Ovary (tissue), 9 donors: Measurements from ENCODE around the gene STPG1. TPM values are rescaled to one million over a fixed set of nuclear protein-coding genes. Genes with fewer than 3 reads are reported as not detected.

Experiments used
- DNase-seq, 5 donors: peaks; one replicate each; pipeline ENCODE4 v3.0.0-alpha.2; 2019 to 2020
- H3K27ac ChIP-seq, 2 donors: fragments of 200-600 bp; one replicate each; pipeline versions ENCODE4 v1.5.1 to v1.8.0; 2019 to 2022
- H3K27me3 ChIP-seq: fragments of 200-600 bp; one replicate; pipeline ENCODE4 v1.8.0; 2022
- H3K36me3 ChIP-seq: fragments of 200-600 bp; sonication (generic); one replicate; pipeline ENCODE4 v1.5.1; 2019
- H3K4me1 ChIP-seq: one replicate; pipeline ENCODE4 v1.8.1; 2013; ENCODE audit warnings: mild to moderate bottlenecking, moderate library complexity; ENCODE audit not compliant: insufficient read depth
- H3K4me3 ChIP-seq: fragments of 200-600 bp; sonication (generic); one replicate; pipeline ENCODE4 v1.5.1; 2017
- H3K9me3 ChIP-seq, 2 donors: fragments of 200-600 bp in 1 of 2; sonication (generic) in 1 of 2; one replicate each; pipeline versions ENCODE4 v1.5.1 to v1.8.1; 2013 to 2019; ENCODE audit warnings: mild to moderate bottlenecking in 1 of 2, moderate library complexity in 1 of 2
- EP300 ChIP-seq: sonication (generic); formaldehyde crosslinking; IDR thresholded peaks from one replicate; pipeline ENCODE4 v1.6.1; 2017; ENCODE audit warnings: antibody characterized with exemption
- POLR2A ChIP-seq: fragments of 450-650 bp; IDR thresholded peaks from one replicate; pipeline ENCODE4 v1.6.1; 2017; ENCODE audit warnings: antibody characterized with exemption, mild to moderate bottlenecking, moderate library complexity
- WGBS, 3 donors: extraction: QIAGEN DNeasy Blood & Tissue Kit in 1 of 3; methylation state at CpG; one replicate each; pipeline versions ENCODE4 v1.1.5 to v1.1.7; 2013 to 2017; 5-methylcytosine and 5-hydroxymethylcytosine counted together
- intact Hi-C, 4 donors: fragments of 100-400 bp; cut with DNase I; formaldehyde crosslinking; loops; one replicate each; pipeline versions ENCODE4 v1.11.0 to v1.15.1; 2022 to 2023
- polyA plus RNA-seq, 2 donors: library from polyadenylated mRNA; stranded (reverse); fragments of 200-250 nt in 1 of 2; fragments of 350-450 nt in 1 of 2; fragmentation: Illumina TruSeq in 1 of 2; extraction: RNeasy Lipid Tissue Mini Kit (QIAGEN cat#74804) in 1 of 2; gene quantifications; one replicate each; pipeline ENCODE4 v1.2.3, GENCODE V29; 2013 to 2014
- total RNA-seq, 7 donors: library from RNA; depleted of rRNA in 2 of 7; stranded (reverse); fragments of >200 nt in 2 of 7; fragmentation: NEBNext Ultra II Directional in 3 of 7; extraction: Animal tissue kit (Norgen Biotek cat#: 25700) in 3 of 7; gene quantifications; one replicate each; pipeline versions ENCODE4 v1.1.0 to v1.2.4, GENCODE V29; 2016 to 2023
- TF ChIP-seq, protein P1 (sequence below), 3 donors: fragments of 450-650 bp in 2 of 3; fragments of 200-600 bp in 1 of 3; IDR thresholded peaks; one replicate each; pipeline versions ENCODE4 v1.5.1 to v1.8.0; 2016 to 2022; ENCODE audit warnings: antibody characterized with exemption in 3 of 3, mild to moderate bottlenecking in 1 of 3
- donor health status: DM: no; HTN: no; CAD: no; lungs with moderate emphysema.
- donor health status: DM: no; HTN: no; CAD: no.
- donor health status: Bipolar disorder and iron deficiency.
- donor health status: DM: yes; HTN: yes; CAD: no.
- donor health status: DM: no; HTN: no; CAD: no.
- donor health status: DM: yes; HTN: yes; CAD: no.

STPG1 gene
- total and polyA plus RNA-seq, 9 donors, result 4.5 to 12.6 (median 7.3) TPM

DNA sequence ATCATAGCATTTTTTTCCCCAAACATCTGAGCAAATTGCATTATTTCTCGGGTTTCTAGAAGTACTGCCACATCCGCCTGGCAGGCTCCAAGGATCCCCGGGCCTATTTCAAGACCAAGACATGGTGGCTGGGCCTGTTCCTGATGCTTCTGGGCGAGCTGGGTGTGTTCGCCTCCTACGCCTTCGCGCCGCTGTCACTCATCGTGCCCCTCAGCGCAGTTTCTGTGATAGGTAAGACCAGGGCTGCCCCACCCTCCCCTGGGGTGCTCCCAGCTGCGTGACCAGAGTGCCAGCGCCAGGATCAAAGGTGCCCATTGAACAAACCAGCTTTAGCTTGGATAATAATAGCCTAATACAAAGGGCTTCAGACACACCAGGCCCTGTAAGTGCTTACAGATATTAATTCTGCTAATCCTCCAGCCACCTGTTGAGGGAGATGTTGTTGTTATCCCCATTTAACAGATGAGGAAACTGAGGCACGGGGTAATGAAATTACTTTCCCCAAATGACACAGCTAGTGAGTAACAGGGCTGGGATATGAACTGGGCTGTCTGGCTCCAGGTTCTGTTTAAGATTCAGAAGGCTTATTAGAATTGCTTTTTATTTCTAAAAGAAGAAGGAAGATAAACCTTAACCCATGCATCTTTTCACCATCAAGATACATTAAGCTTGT, 28.6 kb upstream of the STPG1 start:
- H3K9me3 ChIP-seq, result no peaks in the 10 kb centered on the region
- no peak overlapping the region for H3K4me3 ChIP-seq
- TF ChIP-seq EP300 (no peak), POLR2A (no peak)
- TF ChIP-seq, protein P1, sequence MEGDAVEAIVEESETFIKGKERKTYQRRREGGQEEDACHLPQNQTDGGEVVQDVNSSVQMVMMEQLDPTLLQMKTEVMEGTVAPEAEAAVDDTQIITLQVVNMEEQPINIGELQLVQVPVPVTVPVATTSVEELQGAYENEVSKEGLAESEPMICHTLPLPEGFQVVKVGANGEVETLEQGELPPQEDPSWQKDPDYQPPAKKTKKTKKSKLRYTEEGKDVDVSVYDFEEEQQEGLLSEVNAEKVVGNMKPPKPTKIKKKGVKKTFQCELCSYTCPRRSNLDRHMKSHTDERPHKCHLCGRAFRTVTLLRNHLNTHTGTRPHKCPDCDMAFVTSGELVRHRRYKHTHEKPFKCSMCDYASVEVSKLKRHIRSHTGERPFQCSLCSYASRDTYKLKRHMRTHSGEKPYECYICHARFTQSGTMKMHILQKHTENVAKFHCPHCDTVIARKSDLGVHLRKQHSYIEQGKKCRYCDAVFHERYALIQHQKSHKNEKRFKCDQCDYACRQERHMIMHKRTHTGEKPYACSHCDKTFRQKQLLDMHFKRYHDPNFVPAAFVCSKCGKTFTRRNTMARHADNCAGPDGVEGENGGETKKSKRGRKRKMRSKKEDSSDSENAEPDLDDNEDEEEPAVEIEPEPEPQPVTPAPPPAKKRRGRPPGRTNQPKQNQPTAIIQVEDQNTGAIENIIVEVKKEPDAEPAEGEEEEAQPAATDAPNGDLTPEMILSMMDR (IDR thresholded peaks at IDR 0.05), result no peak
- intact Hi-C loops, result no loop called here
- H3K27ac ChIP-seq, result no peak overlapping the region
- no peaks in the 10 kb centered on the region for H3K4me1 ChIP-seq
- no peak for DNase-seq
- 94 to 95% (median 95%) methylated on average over 14 of the region's 14 CpGs for WGBS, 3 donors
- no peaks in the 10 kb centered on the region for H3K27me3 ChIP-seq
- H3K36me3 ChIP-seq, result no peaks in the 10 kb centered on the region

DNA sequence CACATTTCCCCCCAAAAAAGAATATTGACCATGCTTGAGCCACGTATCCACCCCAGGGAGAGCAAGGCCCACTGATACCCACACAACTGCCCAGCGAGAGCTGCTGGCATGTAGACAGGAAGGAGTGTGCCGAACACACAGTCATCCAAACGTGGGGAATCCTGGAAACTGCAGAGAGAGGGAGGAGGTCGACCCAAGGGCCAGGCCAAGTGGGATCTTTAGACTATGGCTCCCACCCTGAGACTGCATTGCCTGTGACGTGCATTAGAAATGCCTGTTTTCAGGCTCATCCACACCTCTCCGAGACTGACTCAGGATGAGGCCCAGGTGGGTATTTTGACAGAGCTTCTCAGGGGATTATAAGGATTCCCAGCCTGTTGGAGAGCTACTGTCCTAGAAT, 27.9 kb upstream of the STPG1 start:
- intact Hi-C loops, result no loop called here
- Histone ChIP-seq H3K36me3 (no peaks in the 10 kb centered on the region), H3K4me1 (no peaks in the 10 kb centered on the region), H3K4me3 (no peak overlapping the region), H3K27ac (no peak overlapping the region), H3K9me3 (no peaks in the 10 kb centered on the region), H3K27me3 (no peaks in the 10 kb centered on the region)
- TF ChIP-seq, protein P1 (IDR thresholded peaks at IDR 0.05), result no peak
- TF ChIP-seq EP300 (no peak), POLR2A (no peak)
- WGBS, 3 donors, result 83 to 88% (median 86%) methylated on average over 7 of the region's 7 CpGs
- no peak for DNase-seq

DNA sequence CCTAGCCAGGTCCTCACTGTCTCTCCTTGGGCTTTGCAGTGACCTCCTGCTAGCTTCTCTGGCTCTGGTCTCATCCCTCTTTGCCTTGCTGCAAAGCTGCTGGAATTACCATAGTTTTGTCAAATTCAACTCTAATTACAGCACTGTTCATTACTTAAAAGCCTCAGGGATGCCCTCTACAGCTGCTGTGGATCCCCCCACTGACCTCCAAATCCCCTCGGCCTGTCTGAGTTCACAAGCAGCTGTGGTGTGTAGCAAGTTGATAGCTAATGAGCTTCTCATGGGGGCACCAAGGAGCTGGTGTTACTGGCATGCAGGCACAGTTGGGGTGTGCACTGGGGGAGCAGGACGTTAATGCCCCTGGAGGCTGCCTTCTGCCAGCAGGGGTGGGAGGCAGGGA, 26.9 kb upstream of the STPG1 start:
- Histone ChIP-seq H3K36me3 (no peaks in the 10 kb centered on the region), H3K9me3 (no peaks in the 10 kb centered on the region), H3K4me1 (no peaks in the 10 kb centered on the region), H3K4me3 (no peak overlapping the region), H3K27ac (no peak overlapping the region), H3K27me3 (no peaks in the 10 kb centered on the region)
- intact Hi-C loops, result no loop called here
- TF ChIP-seq, protein P1 (IDR thresholded peaks at IDR 0.05), result no peak
- TF ChIP-seq POLR2A (no peak), EP300 (no peak)
- no peak for DNase-seq
- 70 to 81% (median 79%) methylated on average over 2 of the region's 2 CpGs for WGBS, 3 donors

DNA sequence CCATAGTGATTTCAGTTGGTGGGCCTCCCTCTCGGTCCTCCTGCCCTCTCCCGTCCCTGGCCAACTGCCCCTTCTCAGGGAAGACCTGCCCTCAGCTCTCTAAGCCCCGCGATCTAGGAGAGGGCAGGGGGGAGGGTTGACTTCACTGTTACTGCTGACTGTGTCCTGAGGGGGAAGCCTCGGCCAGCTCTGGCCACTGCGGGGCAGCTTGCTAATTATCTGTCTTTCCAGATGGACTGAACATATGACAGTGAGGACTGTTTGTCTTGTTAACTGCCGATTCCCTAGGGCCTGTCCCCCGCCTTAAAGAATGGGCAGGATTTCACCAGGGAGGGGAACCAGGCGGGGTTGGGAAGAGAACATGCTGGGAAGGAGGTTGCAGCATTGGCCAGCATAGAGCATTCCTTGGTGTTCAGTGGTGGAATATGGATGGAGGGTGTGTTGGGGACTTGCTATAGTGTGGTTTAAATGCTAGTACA, 24.9 kb upstream of the STPG1 start:
- Histone ChIP-seq H3K4me3 (no peak overlapping the region), H3K27me3 (no peaks in the 10 kb centered on the region), H3K9me3 (no peaks in the 10 kb centered on the region), H3K4me1 (no peaks in the 10 kb centered on the region), H3K36me3 (no peaks in the 10 kb centered on the region), H3K27ac (no peak overlapping the region)
- 64 to 71% (median 69%) methylated on average over 9 of the region's 9 CpGs for WGBS, 3 donors
- TF ChIP-seq, protein P1 (IDR thresholded peaks at IDR 0.05), result no peak
- TF ChIP-seq POLR2A, result no peak
- no peak for TF ChIP-seq EP300
- DNase-seq, result no peak
- intact Hi-C loops, result no loop called here
